CD4-positive, alpha-beta T cell (primary cell): Measurements from ENCODE around the gene CTBP1. TPM values are rescaled to one million over a fixed set of nuclear protein-coding genes. Genes with fewer than 3 reads are reported as not detected.

Experiments used
- ATAC-seq: fragments of 200-7000 bp; cut with Tn5 transposase; one replicate; pipeline ENCODE4 v1.10.0; 2022; ENCODE audit warnings: mild to moderate bottlenecking; ENCODE audit not compliant: poor library complexity
- CTCF ChIA-PET: fragments of 350-600 bp; sonication (Branson Sonifier 250); formaldehyde crosslinking; loops from one replicate; lab custom pipeline; 2021; ENCODE audit warnings: antibody characterized with exemption, inconsistent platforms; lab: Charles Lee
- POLR2A ChIA-PET: fragments of 350-600 bp; sonication (Branson Sonifier 250); formaldehyde crosslinking; loops from one replicate; lab custom pipeline; 2021; ENCODE audit warnings: antibody characterized with exemption, inconsistent platforms; lab: Charles Lee
- DNase-seq, 14 experiments: peaks; one replicate each; pipeline ENCODE4 v3.0.0-alpha.2; 2013 to 2020; ENCODE audit warnings: mixed read lengths in 2 of 14
- H3K27ac ChIP-seq, 2 donors: one replicate each; pipeline versions ENCODE4 v1.5.1 to v1.7.0; 2013; ENCODE audit warnings: low read length in 2 of 2, low read depth in 1 of 2, mild to moderate bottlenecking in 1 of 2
- H3K27me3 ChIP-seq, 2 experiments: 1 replicate in 1 of 2; 2 replicates in 1 of 2; pipeline versions ENCODE4 v1.6.1 to v1.7.0; 2013; ENCODE audit warnings: low read length in 2 of 2, control low read depth in 1 of 2, mild to moderate bottlenecking in 1 of 2, moderate library complexity in 1 of 2; ENCODE audit not compliant: insufficient read depth in 2 of 2, control insufficient read depth in 1 of 2
- H3K36me3 ChIP-seq: one replicate; pipeline ENCODE4 v1.6.1; 2013; ENCODE audit warnings: low read length, control low read depth; ENCODE audit not compliant: insufficient read depth
- H3K4me1 ChIP-seq: one replicate; pipeline ENCODE4 v1.6.1; 2013; ENCODE audit warnings: low read length, control low read depth; ENCODE audit not compliant: insufficient read depth
- H3K4me3 ChIP-seq: one replicate; pipeline ENCODE4 v1.5.1; 2013; ENCODE audit warnings: mild to moderate bottlenecking, low read length, moderate library complexity
- H3K9me3 ChIP-seq, 2 experiments: 1 replicate in 1 of 2; 2 replicates in 1 of 2; pipeline versions ENCODE4 v1.6.1 to v1.7.0; 2013; ENCODE audit warnings: low read length in 2 of 2, mild to moderate bottlenecking in 2 of 2, control low read depth in 1 of 2, moderate library complexity in 1 of 2; ENCODE audit not compliant: control insufficient read depth in 1 of 2, insufficient read depth in 1 of 2
- H3K27ac Mint-ChIP-seq: one replicate; pipeline ENCODE4 v1.8.0; 2020; ENCODE audit warnings: mixed read lengths
- H3K27me3 Mint-ChIP-seq: one replicate; pipeline ENCODE4 v1.8.0; 2021; ENCODE audit warnings: mixed read lengths
- H3K36me3 Mint-ChIP-seq: one replicate; pipeline ENCODE4 v1.8.0; 2021; ENCODE audit warnings: low read depth, mixed read lengths
- H3K4me1 Mint-ChIP-seq: one replicate; pipeline ENCODE4 v1.8.0; 2021; ENCODE audit warnings: low read depth, mixed read lengths
- H3K4me3 Mint-ChIP-seq: one replicate; pipeline ENCODE4 v1.8.0; 2020; ENCODE audit warnings: mild to moderate bottlenecking, mixed read lengths
- H3K9me3 Mint-ChIP-seq: one replicate; pipeline ENCODE4 v1.8.0; 2020; ENCODE audit warnings: mixed read lengths
- intact Hi-C, 2 experiments: fragments of 100-400 bp; cut with DNase I in 1 of 2; cut with micrococcal nuclease in 1 of 2; formaldehyde crosslinking; loops; one replicate each; pipeline versions ENCODE4 v1.15.1 to v1.9.0; 2023 to 2025; cut with DNase I, micrococcal nuclease
- total RNA-seq, 174 experiments: library from RNA in 2 of 174; stranded (reverse) in 2 of 174; gene quantifications; one replicate each; pipeline ENCODE4 v1.2.3 and lab custom pipeline; 2021 to 2026
- TF ChIP-seq, protein P1 (sequence below): fragments of 200-600 bp; IDR thresholded peaks from one replicate; pipeline ENCODE4 v1.8.0; 2022; ENCODE audit warnings: antibody characterized with exemption, mild to moderate bottlenecking

Gene CTBP1
- total RNA-seq, 2 experiments from 2014 or later = 132 to 148 TPM

- Histone ChIP-seq H3K27ac (no peak overlapping the region), H3K4me1 (peaks cover 62% of the 10 kb centered on the region), H3K27me3 (no peaks in the 10 kb centered on the region), H3K4me3 (no peak overlapping the region), H3K9me3 (no peaks in the 10 kb centered on the region), H3K36me3 (peaks cover 10% of the 10 kb centered on the region)
- no peaks in the 10 kb centered on the region for H3K27me3 Mint-ChIP-seq
- no peaks in the 10 kb centered on the region for H3K36me3 Mint-ChIP-seq
- intact Hi-C loops = no loop called here
- DNase-seq = peak in 3 of 14 experiments; percentile 4 to 27 (median 9)
- H3K9me3 Mint-ChIP-seq = no peaks in the 10 kb centered on the region
- H3K27ac Mint-ChIP-seq = no peak overlapping the region
- TF ChIP-seq, protein P1, sequence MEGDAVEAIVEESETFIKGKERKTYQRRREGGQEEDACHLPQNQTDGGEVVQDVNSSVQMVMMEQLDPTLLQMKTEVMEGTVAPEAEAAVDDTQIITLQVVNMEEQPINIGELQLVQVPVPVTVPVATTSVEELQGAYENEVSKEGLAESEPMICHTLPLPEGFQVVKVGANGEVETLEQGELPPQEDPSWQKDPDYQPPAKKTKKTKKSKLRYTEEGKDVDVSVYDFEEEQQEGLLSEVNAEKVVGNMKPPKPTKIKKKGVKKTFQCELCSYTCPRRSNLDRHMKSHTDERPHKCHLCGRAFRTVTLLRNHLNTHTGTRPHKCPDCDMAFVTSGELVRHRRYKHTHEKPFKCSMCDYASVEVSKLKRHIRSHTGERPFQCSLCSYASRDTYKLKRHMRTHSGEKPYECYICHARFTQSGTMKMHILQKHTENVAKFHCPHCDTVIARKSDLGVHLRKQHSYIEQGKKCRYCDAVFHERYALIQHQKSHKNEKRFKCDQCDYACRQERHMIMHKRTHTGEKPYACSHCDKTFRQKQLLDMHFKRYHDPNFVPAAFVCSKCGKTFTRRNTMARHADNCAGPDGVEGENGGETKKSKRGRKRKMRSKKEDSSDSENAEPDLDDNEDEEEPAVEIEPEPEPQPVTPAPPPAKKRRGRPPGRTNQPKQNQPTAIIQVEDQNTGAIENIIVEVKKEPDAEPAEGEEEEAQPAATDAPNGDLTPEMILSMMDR = no peak
- H3K4me1 Mint-ChIP-seq = peaks cover 21% of the 10 kb centered on the region
- H3K4me3 Mint-ChIP-seq = no peak overlapping the region
- ChIA-PET POLR2A (interaction anchor here (1.3 kb wide), 1 partner anchor 9 kb away, joined by 3 read pairs; no protein-coding TSS in a partner anchor), CTCF (no interaction called here)
- no peak for ATAC-seq
These were observed 43.2 kb downstream of the CTBP1 start for GRCh38 chr4:1205586-1206298.

DNA sequence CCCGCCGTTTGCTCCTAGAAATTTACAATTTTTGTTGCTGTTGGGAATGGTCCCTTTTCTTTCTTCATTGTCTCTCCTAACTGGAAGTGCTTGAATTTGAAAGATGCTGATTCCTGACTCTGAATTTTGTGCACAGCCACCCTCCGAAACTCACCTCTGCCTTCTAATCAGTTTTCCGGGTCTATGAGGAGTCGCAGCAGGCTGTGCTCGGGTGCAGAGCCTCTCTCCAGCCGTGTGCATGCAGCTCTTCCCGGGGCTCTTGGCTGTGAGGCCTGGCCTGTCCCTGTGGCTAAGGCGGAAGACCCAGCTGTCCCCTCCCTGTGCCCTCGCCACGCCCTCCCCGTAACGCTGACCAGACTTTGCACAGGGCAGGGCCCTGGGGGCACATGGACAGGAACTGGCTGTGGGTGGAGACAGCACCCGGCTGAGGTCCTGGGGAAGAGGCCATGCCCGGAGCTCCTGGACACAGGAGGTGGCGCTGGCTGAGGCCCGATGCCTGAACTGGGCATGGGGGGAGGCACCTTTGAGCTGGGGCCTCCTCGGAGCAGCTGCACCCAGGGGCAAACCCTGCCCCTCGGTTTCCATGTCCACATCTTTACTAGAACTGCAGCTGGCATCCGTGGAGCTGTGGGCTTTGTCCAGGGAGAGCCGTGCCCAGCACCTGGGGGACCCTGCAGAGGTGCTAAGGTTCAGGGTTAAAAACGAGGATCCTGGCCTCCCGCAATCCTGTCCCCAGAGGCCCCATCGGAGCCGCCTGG lies 43.9 kb downstream of the CTBP1 start:
- ChIA-PET CTCF (no interaction called here), POLR2A (interaction anchor here (1.3 kb wide), 1 partner anchor 10 kb away, joined by 3 read pairs; no protein-coding TSS in a partner anchor)
- Histone ChIP-seq H3K27ac (no peak overlapping the region), H3K4me3 (no peak overlapping the region), H3K36me3 (peaks cover 4% of the 10 kb centered on the region), H3K9me3 (no peaks in the 10 kb centered on the region), H3K4me1 (peaks cover 69% of the 10 kb centered on the region), H3K27me3 (no peaks in the 10 kb centered on the region)
- Mint-ChIP-seq H3K36me3 (no peaks in the 10 kb centered on the region), H3K4me1 (peaks cover 21% of the 10 kb centered on the region), H3K9me3 (no peaks in the 10 kb centered on the region), H3K4me3 (no peak overlapping the region), H3K27me3 (no peaks in the 10 kb centered on the region), H3K27ac (peak overlapping the region; percentile 97)
- intact Hi-C loops = loop anchor here in 1 of 2 experiments (5.0 kb wide), 1 partner anchor 42 kb away; the partner anchor contains the start of gene CTBP1
- peak in 3 of 14 experiments; percentile 3 to 26 (median 16) for DNase-seq
- TF ChIP-seq, protein P1 = no peak
- ATAC-seq = no peak

- Mint-ChIP-seq H3K4me3 (no peak overlapping the region), H3K27me3 (no peaks in the 10 kb centered on the region), H3K9me3 (no peaks in the 10 kb centered on the region), H3K27ac (peak overlapping the region; percentile 97), H3K4me1 (peaks cover 21% of the 10 kb centered on the region), H3K36me3 (no peaks in the 10 kb centered on the region)
- intact Hi-C loops = loop anchor here in 1 of 2 experiments (5.0 kb wide), 1 partner anchor 43 kb away; the partner anchor contains the start of gene CTBP1
- CTCF ChIA-PET = interaction anchor here (2.9 kb wide), 1 partner anchor 37 kb away, joined by 15 read pairs; no protein-coding TSS in a partner anchor
- no peak for ATAC-seq
- POLR2A ChIA-PET = interaction anchor here (4.8 kb wide), 1 partner anchor 44 kb away, joined by 43 read pairs; the partner anchor contains the start of gene CTBP1
- Histone ChIP-seq H3K4me1 (peaks cover 76% of the 10 kb centered on the region), H3K9me3 (no peaks in the 10 kb centered on the region), H3K36me3 (peaks cover 2% of the 10 kb centered on the region), H3K4me3 (no peak overlapping the region), H3K27me3 (no peaks in the 10 kb centered on the region), H3K27ac (peak overlapping the region in 1 of 2 donors; percentile 13)
- TF ChIP-seq, protein P1 = no peak
- DNase-seq = peak in 2 of 14 experiments; percentile 14 to 29
These were observed 44.6 kb downstream of the CTBP1 start for GRCh38 chr4:1204286-1204827.
